Bladder microvascular endothelial cell (primary cell): ENCODE results near the gene KDELR3. TPM values are rescaled to one million over a fixed set of nuclear protein-coding genes. Genes with fewer than 3 reads are reported as not detected.

Source experiments
- total RNA-seq: library from RNA; depleted of rRNA; stranded (reverse); fragments of >200 nt; gene quantifications from 2 replicates; pipeline ENCODE4 v1.2.3, GENCODE V29; 2014

Gene KDELR3
- 16.7 and 27.7 TPM in 2 replicates for total RNA-seq

DNA sequence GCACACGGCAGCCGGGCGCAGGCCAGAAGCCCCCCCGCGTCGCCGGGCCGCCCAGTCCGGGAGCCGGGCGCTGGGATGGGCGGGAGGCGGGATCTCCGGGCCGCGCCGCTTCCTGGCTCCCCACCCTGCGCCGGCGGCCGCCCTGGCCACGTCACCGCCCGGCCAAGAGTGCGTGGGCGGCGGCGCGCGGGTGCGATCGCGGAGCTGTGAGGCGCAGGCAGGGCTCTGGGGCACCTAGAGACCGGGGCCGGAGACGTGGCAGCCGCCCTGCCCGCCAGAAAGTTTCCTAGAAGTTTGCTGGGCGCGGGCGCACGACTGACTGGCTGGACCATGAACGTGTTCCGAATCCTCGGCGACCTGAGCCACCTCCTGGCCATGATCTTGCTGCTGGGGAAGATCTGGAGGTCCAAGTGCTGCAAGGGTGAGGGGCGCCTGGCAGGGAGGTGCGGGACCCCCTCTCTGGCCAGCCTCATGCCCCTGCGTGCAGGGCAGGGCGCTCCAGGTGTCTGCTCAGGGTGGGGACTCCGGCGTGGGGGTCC lies at the start of gene KDELR3:
KDELR3 (plus strand) TSS at position 193 of the 539 bp plus-strand sequence; CDS start at position 331, 138 bp downstream.

DNA sequence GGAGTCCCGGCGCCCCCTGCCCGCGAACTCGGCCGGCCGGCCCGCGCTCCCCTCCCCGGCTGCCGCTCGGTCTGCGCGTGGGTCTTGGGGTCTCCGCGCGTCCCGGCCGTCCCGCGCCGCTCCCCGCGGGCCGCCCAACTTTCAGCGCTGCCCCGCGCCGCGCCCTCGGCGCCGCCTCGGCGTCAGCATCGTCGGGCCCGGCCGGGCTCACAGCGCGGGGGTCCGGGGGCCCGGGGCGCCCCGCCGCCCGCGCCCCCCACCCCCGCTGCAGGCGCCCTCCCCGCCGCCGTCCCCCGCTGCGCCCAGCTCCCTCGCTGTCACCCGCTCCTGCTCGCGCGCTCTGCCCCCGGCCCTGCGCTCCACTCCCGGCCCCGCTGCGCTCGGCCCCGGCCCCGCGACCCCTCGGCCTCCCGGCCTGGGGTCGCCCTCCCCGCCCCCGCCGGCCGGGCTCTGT lies 12.8 kb upstream of the KDELR3 start, which contains the start of gene KCNJ4:
KCNJ4 (minus strand) TSS at position 124 of the 454 bp plus-strand sequence. CDS start 27,067 bp downstream, outside the sequence.

DNA sequence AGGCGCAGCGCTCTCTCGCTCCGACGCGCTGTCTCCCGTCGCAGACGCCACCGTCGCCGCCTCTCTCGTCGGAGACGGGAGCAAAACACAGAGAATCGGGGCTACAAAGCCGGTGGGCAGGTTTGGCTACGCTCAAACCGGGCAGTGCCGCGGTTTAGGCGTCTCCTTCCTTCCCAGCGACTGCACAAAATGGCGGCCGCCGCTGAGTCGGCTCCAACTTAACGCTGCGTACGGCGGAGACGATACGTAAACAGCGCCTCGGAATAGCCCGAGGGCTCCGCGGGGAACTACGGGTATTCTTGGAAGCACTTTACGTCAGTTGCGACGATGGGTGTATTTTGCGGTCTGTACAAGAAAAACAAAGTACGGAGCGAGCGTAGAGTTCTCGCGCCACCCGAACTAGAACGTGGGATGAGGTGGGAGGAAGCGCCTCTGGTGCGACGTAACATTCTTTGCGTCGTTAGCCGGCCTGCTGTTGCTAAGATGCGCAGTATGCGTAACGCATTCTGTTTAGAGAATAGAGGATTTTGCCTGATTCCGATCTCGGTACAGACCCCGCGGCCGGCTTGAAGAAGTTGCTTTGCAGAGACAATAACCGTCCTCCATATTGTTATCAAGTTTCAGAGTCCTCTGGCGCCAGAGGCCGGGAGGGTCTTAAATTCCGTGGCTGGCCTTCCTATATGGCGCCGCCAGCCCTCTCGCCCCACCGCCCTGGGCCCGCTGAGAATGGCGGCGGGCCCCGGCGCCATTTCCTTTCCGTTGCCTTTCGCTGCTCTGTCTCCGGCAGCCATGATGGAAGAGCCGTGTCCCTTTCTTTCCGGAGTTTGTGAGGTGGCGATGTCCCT lies 38.4 kb downstream of the KDELR3 start, which contains the start of gene DDX17:
DDX17 (minus strand) TSS at position 194 of the 845 bp plus-strand sequence.

Other genes with a start within 250 kb of the KDELR3 start
- 16.7 and 43.5 TPM in 2 replicates for gene TMEM184B, start 195.1 kb upstream of the KDELR3 start, total RNA-seq
- 95.7 and 147 TPM in 2 replicates for gene CSNK1E, start 150.7 kb upstream of the KDELR3 start, total RNA-seq
- not detected in 2 replicates for gene KCNJ4, start 12.9 kb upstream of the KDELR3 start, total RNA-seq
- 465 and 497 TPM in 2 replicates for gene DDX17, start 38.2 kb downstream of the KDELR3 start, total RNA-seq
- 0.69 and 1.5 TPM in 2 replicates for gene DMC1, start 102.1 kb downstream of the KDELR3 start, total RNA-seq
- gene FAM227A, start 188.3 kb downstream of the KDELR3 start, total RNA-seq = 0.16 and 0.69 TPM in 2 replicates
- 13.0 and 19.5 TPM in 2 replicates for gene CBY1, start 188.5 kb downstream of the KDELR3 start, total RNA-seq
- gene TOMM22, start 213.9 kb downstream of the KDELR3 start, total RNA-seq = 48.4 and 57.1 TPM in 2 replicates
- 57.3 and 73.9 TPM in 2 replicates for gene JOSD1, start 232.8 kb downstream of the KDELR3 start, total RNA-seq
- 16.5 and 63.8 TPM in 2 replicates for gene GTPBP1, start 237.8 kb downstream of the KDELR3 start, total RNA-seq